PC-3 (cell line): ENCODE results near the gene AMFR. TPM values are rescaled to one million over a fixed set of nuclear protein-coding genes. Genes with fewer than 3 reads are reported as not detected.

Experiments
- ATAC-seq: fragments of 200-7000 bp; cut with Tn5 transposase; 2 replicates; pipeline ENCODE4 v1.9.1; 2020; ENCODE audit warnings: mild to moderate bottlenecking, moderate library complexity
- BruUV-seq: library from RNA; stranded (reverse); fragments of 400-500 nt; replicated peaks from 2 replicates; lab custom pipeline; 2021; lab: Mats Ljungman, UMichigan
- CTCF ChIA-PET: fragments of 300-600 bp; sonication (Branson Sonifier 250); formaldehyde crosslinking; loops from one replicate; lab custom pipeline; 2022; ENCODE audit warnings: antibody characterized with exemption; lab: Charles Lee
- POLR2A ChIA-PET: fragments of 300-600 bp; sonication (Branson Sonifier 250); formaldehyde crosslinking; loops from one replicate; lab custom pipeline; 2022; ENCODE audit warnings: antibody characterized with exemption; ENCODE audit not compliant: unreplicated experiment; lab: Charles Lee
- DNase-seq: peaks from one replicate; pipeline ENCODE4 v3.0.0-alpha.2; 2015
- H2AFZ ChIP-seq: fragments of 300-600 bp; sonication (generic); 2 replicates; pipeline ENCODE4 v1.6.0; 2016; ENCODE audit warnings: antibody characterized with exemption, low read length
- H3F3A ChIP-seq: fragments of 300-600 bp; sonication (generic); one replicate; pipeline ENCODE4 v1.6.0; 2017; ENCODE audit warnings: antibody characterized with exemption, low read length, control low read depth, mild to moderate bottlenecking; ENCODE audit not compliant: unreplicated experiment
- H3K27ac ChIP-seq: fragments of 300-600 bp; sonication (generic); 2 replicates; pipeline ENCODE4 v1.5.1; 2016; ENCODE audit warnings: mild to moderate bottlenecking, low read length
- H3K27me3 ChIP-seq: fragments of 300-600 bp; sonication (generic); 2 replicates; pipeline ENCODE4 v1.6.1; 2016; ENCODE audit warnings: low read length, mixed read lengths
- H3K36me3 ChIP-seq: fragments of 300-600 bp; sonication (generic); 2 replicates; pipeline ENCODE4 v1.6.1; 2016; ENCODE audit warnings: low read depth, mixed run types, low read length, mixed read lengths
- H3K4me1 ChIP-seq: fragments of 300-600 bp; sonication (generic); 2 replicates; pipeline ENCODE4 v1.5.1; 2016; ENCODE audit warnings: low read length; ENCODE audit not compliant: insufficient read depth
- H3K4me2 ChIP-seq: fragments of 300-600 bp; sonication (generic); 2 replicates; pipeline ENCODE4 v1.6.0; 2016; ENCODE audit warnings: low read length
- H3K4me3 ChIP-seq: fragments of 300-600 bp; sonication (generic); 2 replicates; pipeline ENCODE4 v1.5.1; 2016; ENCODE audit warnings: mild to moderate bottlenecking, low read length, mixed read lengths
- H3K79me2 ChIP-seq: fragments of 300-600 bp; sonication (generic); 2 replicates; pipeline ENCODE4 v1.6.1; 2017; ENCODE audit warnings: low read length, mixed read lengths
- H3K9ac ChIP-seq: fragments of 300-600 bp; sonication (generic); 2 replicates; pipeline ENCODE4 v1.6.0; 2016; ENCODE audit warnings: mild to moderate bottlenecking, low read length
- H3K9me2 ChIP-seq: fragments of 300-600 bp; sonication (generic); replicated peaks from 2 replicates; pipeline ENCODE4 v1.6.1; 2016; ENCODE audit warnings: mixed run types, low read length, mixed read lengths
- H3K9me3 ChIP-seq: fragments of 300-600 bp; sonication (generic); 2 replicates; pipeline ENCODE4 v1.6.1; 2016; ENCODE audit warnings: low read length, mixed read lengths
- H4K20me1 ChIP-seq: fragments of 300-600 bp; sonication (generic); 2 replicates; pipeline ENCODE4 v1.6.1; 2016; ENCODE audit warnings: low read length, mixed read lengths
- EZH2 ChIP-seq: fragments of 300-600 bp; sonication (generic); IDR thresholded peaks from one replicate; pipeline ENCODE4 v1.6.1; 2017; ENCODE audit warnings: antibody characterized with exemption, mild to moderate bottlenecking, low read length; ENCODE audit not compliant: unreplicated experiment
- EZH2phosphoT487 ChIP-seq: fragments of 300-600 bp; sonication (generic); IDR thresholded peaks from 2 replicates; pipeline ENCODE4 v1.6.1; 2018; ENCODE audit warnings: mild to moderate bottlenecking, antibody characterized with exemption, low read length, borderline replicate concordance
- intact Hi-C: fragments of 100-400 bp; cut with micrococcal nuclease; formaldehyde crosslinking; loops from 2 replicates; pipeline ENCODE4 v1.9.0; 2023
- total RNA-seq: library from RNA; depleted of rRNA; stranded (reverse); fragments of >200 nt; gene quantifications from 2 replicates; pipeline ENCODE4 v1.2.3, GENCODE V29; 2014
- TF ChIP-seq, protein P1 (sequence below): fragments of 300-600 bp; sonication (generic); conservative IDR thresholded peaks from 2 replicates; pipeline ENCODE4 v1.5.1; 2017; ENCODE audit warnings: antibody characterized with exemption, low read depth, mild to moderate bottlenecking, low read length

AMFR gene
- total RNA-seq, 1 experiment from 2014 or later: 98.9 TPM

DNA sequence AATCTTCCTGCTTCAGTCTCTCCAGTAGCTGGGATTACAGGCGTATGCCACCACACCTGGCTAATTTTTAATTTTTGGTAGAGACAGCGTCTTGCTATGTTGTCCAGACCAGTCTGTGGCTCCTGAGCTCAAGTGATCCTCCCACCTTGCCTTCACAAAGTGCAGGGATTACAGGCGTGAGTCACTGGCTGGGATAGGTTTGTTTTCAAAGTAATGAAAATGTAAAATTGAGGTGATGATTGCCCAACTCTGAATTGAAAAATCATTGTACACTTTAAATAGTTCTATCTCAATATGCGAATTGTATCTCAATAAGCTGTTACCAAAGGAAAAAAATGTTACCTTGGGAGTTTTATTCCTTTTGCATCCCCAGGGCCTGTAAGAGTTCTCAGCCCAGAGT, 1.2 kb upstream of the AMFR start:
- Histone ChIP-seq H3K36me3 (no peaks in the 10 kb centered on the region; the same call in 1 of the 2 replicates), H3F3A (peaks cover 3% of the 10 kb centered on the region), H3K4me2 (no peak overlapping the region), H3K9me2 (no peaks in the 10 kb centered on the region), H3K79me2 (peaks cover 35% of the 10 kb centered on the region), H3K9ac (no peak overlapping the region), H3K27ac (no peak overlapping the region), H3K4me1 (peaks cover 22% of the 10 kb centered on the region), H3K4me3 (no peak overlapping the region), H4K20me1 (peaks cover 5% of the 10 kb centered on the region; the same call in 1 of the 2 replicates), H3K27me3 (no peaks in the 10 kb centered on the region), H2AFZ (no peak overlapping the region), H3K9me3 (no peaks in the 10 kb centered on the region)
- no TSS peak for BruUV-seq
- ChIA-PET CTCF (no interaction called here), POLR2A (no interaction called here)
- ATAC-seq: no peak
- TF ChIP-seq EZH2 (no peak), EZH2phosphoT487 (no peak)
- TF ChIP-seq, protein P1, sequence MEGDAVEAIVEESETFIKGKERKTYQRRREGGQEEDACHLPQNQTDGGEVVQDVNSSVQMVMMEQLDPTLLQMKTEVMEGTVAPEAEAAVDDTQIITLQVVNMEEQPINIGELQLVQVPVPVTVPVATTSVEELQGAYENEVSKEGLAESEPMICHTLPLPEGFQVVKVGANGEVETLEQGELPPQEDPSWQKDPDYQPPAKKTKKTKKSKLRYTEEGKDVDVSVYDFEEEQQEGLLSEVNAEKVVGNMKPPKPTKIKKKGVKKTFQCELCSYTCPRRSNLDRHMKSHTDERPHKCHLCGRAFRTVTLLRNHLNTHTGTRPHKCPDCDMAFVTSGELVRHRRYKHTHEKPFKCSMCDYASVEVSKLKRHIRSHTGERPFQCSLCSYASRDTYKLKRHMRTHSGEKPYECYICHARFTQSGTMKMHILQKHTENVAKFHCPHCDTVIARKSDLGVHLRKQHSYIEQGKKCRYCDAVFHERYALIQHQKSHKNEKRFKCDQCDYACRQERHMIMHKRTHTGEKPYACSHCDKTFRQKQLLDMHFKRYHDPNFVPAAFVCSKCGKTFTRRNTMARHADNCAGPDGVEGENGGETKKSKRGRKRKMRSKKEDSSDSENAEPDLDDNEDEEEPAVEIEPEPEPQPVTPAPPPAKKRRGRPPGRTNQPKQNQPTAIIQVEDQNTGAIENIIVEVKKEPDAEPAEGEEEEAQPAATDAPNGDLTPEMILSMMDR: no peak
- DNase-seq: peak; percentile 6
- intact Hi-C loops: no loop called here

DNA sequence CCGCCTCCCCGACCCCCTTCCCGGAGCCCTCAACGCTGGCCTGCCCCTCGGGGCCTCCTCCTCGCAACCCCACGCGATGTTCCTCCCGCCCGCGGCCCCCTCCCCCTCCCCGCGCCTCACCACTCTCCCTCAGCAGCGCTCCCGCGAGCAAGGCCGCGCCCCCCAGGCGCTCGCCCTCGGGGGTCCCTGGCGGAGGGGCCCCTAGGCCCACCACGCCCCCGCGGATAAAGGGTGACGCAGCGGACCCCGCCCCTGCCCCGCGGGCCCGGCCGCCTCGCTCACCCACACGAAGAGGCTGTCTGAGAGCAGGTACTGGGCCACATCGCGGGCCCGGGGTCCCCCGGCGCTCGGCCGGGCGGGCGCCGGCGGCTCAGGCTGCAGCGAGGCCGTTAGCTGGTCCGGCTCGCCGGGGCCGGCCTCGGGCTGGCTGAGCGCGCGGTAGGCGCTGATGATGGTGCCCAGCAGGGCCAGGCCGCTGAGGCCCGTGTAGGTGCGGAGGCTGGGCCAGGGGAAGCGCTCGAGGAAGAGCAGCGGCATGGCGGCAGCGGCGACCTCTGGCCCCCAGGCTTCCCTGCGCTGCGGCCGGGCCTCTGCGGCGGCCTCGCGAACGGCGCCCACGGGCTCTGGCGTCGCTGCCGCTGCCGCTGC, 430 bp downstream of the AMFR start:
- Histone ChIP-seq H3K4me2 (peak overlapping the region; percentile 87), H3K4me3 (peak overlapping the region; percentile 69), H3K4me1 (peaks cover 34% of the 10 kb centered on the region), H3K79me2 (peaks cover 51% of the 10 kb centered on the region), H3K9me3 (no peaks in the 10 kb centered on the region), H2AFZ (no peak overlapping the region), H3K27me3 (no peaks in the 10 kb centered on the region), H3K36me3 (no peaks in the 10 kb centered on the region), H3K27ac (no peak overlapping the region), H3K9me2 (no peaks in the 10 kb centered on the region), H3K9ac (peak overlapping the region; percentile 77), H4K20me1 (peaks cover 21% of the 10 kb centered on the region; the same call in 1 of the 2 replicates), H3F3A (peaks cover 3% of the 10 kb centered on the region)
- intact Hi-C loops: no loop called here
- CTCF ChIA-PET: no interaction called here
- DNase-seq (no peak), ATAC-seq (peak; percentile 38)
- BruUV-seq: no TSS peak
- POLR2A ChIA-PET: no interaction called here
- TF ChIP-seq, protein P1: no peak
- TF ChIP-seq EZH2: no peak
- no peak for TF ChIP-seq EZH2phosphoT487

DNA sequence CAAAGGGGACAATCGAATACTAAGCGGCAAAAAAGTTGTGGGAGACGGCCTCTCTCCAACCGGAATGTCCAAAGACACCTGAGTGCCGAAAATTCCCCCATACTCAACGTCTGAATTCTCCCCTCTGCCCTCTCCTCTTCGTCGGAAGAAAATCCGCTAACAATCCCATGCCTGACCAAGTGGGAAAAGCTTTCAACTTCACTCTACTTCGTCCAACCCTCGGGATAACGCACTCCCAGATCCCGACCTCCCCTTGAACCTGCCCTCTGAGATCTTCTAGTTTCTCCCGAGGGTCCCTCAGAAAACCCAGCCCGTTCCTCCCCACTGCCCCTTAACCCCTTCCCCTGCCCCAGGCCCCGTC, 961 bp downstream of the AMFR start:
- Histone ChIP-seq H3K27ac (no peak overlapping the region), H3K4me1 (peaks cover 39% of the 10 kb centered on the region), H3F3A (peaks cover 3% of the 10 kb centered on the region), H3K4me3 (peak overlapping the region; percentile 69), H2AFZ (no peak overlapping the region), H3K79me2 (peaks cover 56% of the 10 kb centered on the region), H3K9me2 (no peaks in the 10 kb centered on the region), H3K27me3 (no peaks in the 10 kb centered on the region), H3K36me3 (no peaks in the 10 kb centered on the region), H3K9ac (peak overlapping the region; percentile 77), H4K20me1 (peaks cover 22% of the 10 kb centered on the region; the same call in 1 of the 2 replicates), H3K9me3 (no peaks in the 10 kb centered on the region), H3K4me2 (peak overlapping the region; percentile 87)
- CTCF ChIA-PET: no interaction called here
- POLR2A ChIA-PET: no interaction called here
- intact Hi-C loops: no loop called here
- ATAC-seq (0 out of 2 replicates have a peak, but pooled peaks have one; percentile 1), DNase-seq (no peak)
- TF ChIP-seq, protein P1: no peak
- TF ChIP-seq EZH2 (no peak), EZH2phosphoT487 (no peak)
- BruUV-seq: no TSS peak
